GM23338 (cell line): ENCODE results near the gene CNNM4. TPM values are rescaled to one million over a fixed set of nuclear protein-coding genes. Genes with fewer than 3 reads are reported as not detected.

Source experiments
- ATAC-seq: fragments of 200-7000 bp; cut with Tn5 transposase; 3 replicates; pipeline ENCODE4 v1.9.1; 2020
- DNase-seq: peaks from one replicate; pipeline ENCODE4 v3.0.0-alpha.2; 2015; ENCODE audit warnings: low spot score
- H2AFZ ChIP-seq: fragments of 200-600 bp; sonication (generic); 2 replicates; pipeline ENCODE4 v1.8.0; 2016; ENCODE audit warnings: antibody characterized with exemption, mild to moderate bottlenecking, moderate library complexity
- H3F3A ChIP-seq: fragments of 200-600 bp; sonication (generic); replicated peaks from 2 replicates; pipeline ENCODE4 v1.8.0; 2017; ENCODE audit warnings: antibody characterized with exemption, mixed run types, low read depth
- H3K27ac ChIP-seq: fragments of 200-600 bp; sonication (generic); 2 replicates; pipeline ENCODE4 v1.6.1; 2016; ENCODE audit warnings: low read depth
- H3K27me3 ChIP-seq: fragments of 200-600 bp; sonication (generic); 2 replicates; pipeline ENCODE4 v1.8.0; 2016; ENCODE audit warnings: mild to moderate bottlenecking, mixed run types, moderate library complexity; ENCODE audit not compliant: insufficient read depth
- H3K36me3 ChIP-seq: fragments of 200-600 bp; sonication (generic); 2 replicates; pipeline ENCODE4 v1.8.0; 2016; ENCODE audit warnings: mild to moderate bottlenecking; ENCODE audit not compliant: insufficient read depth
- H3K4me1 ChIP-seq: fragments of 200-600 bp; sonication (generic); 2 replicates; pipeline ENCODE4 v1.8.0; 2016; ENCODE audit warnings: mild to moderate bottlenecking, moderate library complexity; ENCODE audit not compliant: insufficient read depth
- H3K4me2 ChIP-seq: fragments of 200-600 bp; sonication (generic); 2 replicates; pipeline ENCODE4 v1.7.1; 2017; ENCODE audit warnings: mixed run types
- H3K4me3 ChIP-seq: fragments of 200-600 bp; sonication (generic); 2 replicates; pipeline ENCODE4 v1.6.1; 2016; ENCODE audit warnings: mixed run types
- H3K79me2 ChIP-seq: fragments of 200-600 bp; sonication (generic); replicated peaks from 2 replicates; pipeline ENCODE4 v1.8.0; 2017; ENCODE audit warnings: mild to moderate bottlenecking; ENCODE audit not compliant: insufficient read depth
- H3K9me2 ChIP-seq: fragments of 200-600 bp; sonication (generic); 2 replicates; pipeline ENCODE4 v1.8.0; 2017; ENCODE audit not compliant: insufficient read depth
- H4K20me1 ChIP-seq: fragments of 200-600 bp; sonication (generic); replicated peaks from 2 replicates; pipeline ENCODE4 v1.8.0; 2017; ENCODE audit warnings: mild to moderate bottlenecking; ENCODE audit not compliant: insufficient read depth
- H3K27ac Mint-ChIP-seq: 2 replicates; pipeline ENCODE4 v1.8.0; 2020; ENCODE audit warnings: inconsistent platforms, mild to moderate bottlenecking, moderate library complexity, mixed read lengths
- H3K27me3 Mint-ChIP-seq: 3 replicates; pipeline ENCODE4 v1.8.0; 2022; ENCODE audit warnings: low read depth, mild to moderate bottlenecking, moderate library complexity, mixed read lengths, inconsistent platforms; ENCODE audit not compliant: insufficient read depth, poor library complexity
- H3K36me3 Mint-ChIP-seq: 3 replicates; pipeline ENCODE4 v1.8.0; 2021; ENCODE audit warnings: low read depth, mild to moderate bottlenecking, inconsistent platforms, moderate library complexity, mixed read lengths
- H3K4me1 Mint-ChIP-seq: 3 replicates; pipeline ENCODE4 v1.8.0; 2020; ENCODE audit warnings: mild to moderate bottlenecking, inconsistent platforms, mixed read lengths
- H3K4me3 Mint-ChIP-seq: 3 replicates; pipeline ENCODE4 v1.8.0; 2021; ENCODE audit warnings: moderate library complexity, mild to moderate bottlenecking, inconsistent platforms, mixed read lengths
- H3K9me3 Mint-ChIP-seq: 3 replicates; pipeline ENCODE4 v1.8.0; 2020; ENCODE audit warnings: moderate library complexity, mild to moderate bottlenecking, inconsistent platforms, mixed read lengths
- CREB1 ChIP-seq: fragments of 250-450 bp; sonication (Bioruptor Pico); IDR thresholded peaks from 2 replicates; pipeline ENCODE4 v1.5.0; 2020; ENCODE audit warnings: low read depth, mild to moderate bottlenecking, moderate library complexity
- ETS1 ChIP-seq: IDR thresholded peaks from 2 replicates; pipeline ENCODE4 v1.6.1; 2016; ENCODE audit warnings: antibody characterized with exemption
- EZH2 ChIP-seq: fragments of 200-600 bp; sonication (generic); IDR thresholded peaks from one replicate; pipeline ENCODE4 v1.8.0; 2017; ENCODE audit warnings: antibody characterized with exemption, mild to moderate bottlenecking, low read depth; ENCODE audit not compliant: unreplicated experiment
- POLR2AphosphoS5 ChIP-seq: IDR thresholded peaks from 2 replicates; pipeline ENCODE4 v1.6.1; 2016; ENCODE audit warnings: antibody characterized with exemption, low read depth
- REST ChIP-seq: IDR thresholded peaks from one replicate; pipeline ENCODE4 v1.6.1; 2018; ENCODE audit warnings: antibody characterized with exemption; ENCODE audit not compliant: unreplicated experiment
- STAT1 ChIP-seq: IDR thresholded peaks from one replicate; pipeline ENCODE4 v1.6.1; 2016; ENCODE audit warnings: antibody characterized with exemption; ENCODE audit not compliant: unreplicated experiment
- ZNF114 ChIP-seq: fragments of 250-450 bp; sonication (Bioruptor Pico); IDR thresholded peaks from 2 replicates; pipeline ENCODE4 v1.5.0; 2020; ENCODE audit warnings: mild to moderate bottlenecking, moderate library complexity
- ZNF331 ChIP-seq: fragments of 250-450 bp; sonication (Bioruptor Pico); IDR thresholded peaks from 2 replicates; pipeline ENCODE4 v1.5.0; 2020; ENCODE audit warnings: low read depth, mild to moderate bottlenecking, moderate library complexity
- polyA plus RNA-seq: library from polyadenylated mRNA; unstranded; fragments of >200 nt; fragmentation: Nextera tagmentation; extraction: Ambion mirVana; gene quantifications from 2 replicates; pipeline ENCODE4 v1.2.1, GENCODE V29; 2016
- total RNA-seq: library from RNA; depleted of rRNA; stranded (reverse); fragments of >200 nt; shearing (Covaris generic); gene quantifications from 2 replicates; pipeline ENCODE4 v1.2.3, GENCODE V29; 2014
- TF ChIP-seq, protein P1 (sequence below), 2 experiments: fragments of 200-600 bp in 1 of 2; sonication (generic) in 1 of 2; conservative IDR thresholded peaks; 2 replicates each; pipeline versions ENCODE4 v1.5.1 to v1.6.1; 2016 to 2017; ENCODE audit warnings: antibody characterized with exemption in 2 of 2, low read depth in 2 of 2, mild to moderate bottlenecking in 2 of 2, moderate library complexity in 1 of 2

The CNNM4 gene
- total and polyA plus RNA-seq, 2 experiments from 2014 or later: 2.9 to 12.9 TPM

DNA sequence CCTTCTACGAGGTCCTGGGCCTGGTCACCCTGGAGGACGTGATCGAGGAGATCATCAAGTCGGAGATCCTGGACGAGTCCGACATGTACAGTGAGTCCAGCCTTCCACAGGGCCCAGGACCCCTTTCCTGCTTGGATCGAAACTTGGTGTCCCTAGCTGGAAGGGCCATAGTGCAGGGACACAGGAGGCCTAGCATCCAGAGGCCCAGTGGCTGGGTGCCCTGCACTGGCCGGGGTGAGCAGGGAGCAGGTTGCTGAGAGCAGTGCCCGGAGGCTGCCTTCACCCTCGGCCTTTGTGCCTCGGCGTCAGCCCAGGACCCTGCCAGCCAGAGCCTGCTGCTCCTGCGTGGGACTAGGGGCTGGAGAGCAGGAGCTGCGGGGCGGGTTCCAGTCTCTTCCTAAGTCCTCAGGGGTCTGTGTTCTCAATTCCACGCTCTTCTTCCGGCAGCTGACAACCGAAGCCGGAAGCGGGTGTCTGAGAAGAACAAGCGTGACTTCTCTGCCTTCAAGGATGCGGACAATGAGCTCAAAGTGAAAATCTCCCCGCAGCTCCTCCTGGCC is 36.4 kb downstream of the CNNM4 start:
- Histone ChIP-seq H3F3A (no peaks in the 10 kb centered on the region; the same call in 1 of the 2 replicates), H4K20me1 (no peaks in the 10 kb centered on the region; the same call in 1 of the 2 replicates), H3K36me3 (no peaks in the 10 kb centered on the region), H3K27me3 (no peaks in the 10 kb centered on the region), H3K27ac (no peak overlapping the region), H3K4me2 (no peak overlapping the region), H3K79me2 (no peaks in the 10 kb centered on the region), H3K9me2 (no peaks in the 10 kb centered on the region), H3K4me3 (no peak overlapping the region), H3K4me1 (no peaks in the 10 kb centered on the region), H2AFZ (no peak overlapping the region)
- no peaks in the 10 kb centered on the region for H3K36me3 Mint-ChIP-seq
- ATAC-seq (no peak), DNase-seq (no peak)
- H3K9me3 Mint-ChIP-seq: no peaks in the 10 kb centered on the region
- no peak for TF ChIP-seq POLR2AphosphoS5
- TF ChIP-seq REST: no peak
- TF ChIP-seq CREB1: no peak
- TF ChIP-seq EZH2: no peak
- no peak for TF ChIP-seq STAT1
- H3K4me3 Mint-ChIP-seq: no peak overlapping the region
- H3K27me3 Mint-ChIP-seq: peaks cover 10% of the 10 kb centered on the region
- H3K27ac Mint-ChIP-seq: no peak overlapping the region
- H3K4me1 Mint-ChIP-seq: peaks cover 5% of the 10 kb centered on the region; the same call in 2 of the 3 replicates

GRCh38 chr2:96798733-96799622 is 38.3 kb downstream of the CNNM4 start:
- no peak overlapping the region for H3K4me3 Mint-ChIP-seq
- Histone ChIP-seq H3K4me1 (no peaks in the 10 kb centered on the region), H3K36me3 (no peaks in the 10 kb centered on the region), H2AFZ (no peak overlapping the region), H3K79me2 (no peaks in the 10 kb centered on the region), H3K27ac (no peak overlapping the region), H3K27me3 (no peaks in the 10 kb centered on the region), H3K4me3 (no peak overlapping the region), H3F3A (no peaks in the 10 kb centered on the region; the same call in 1 of the 2 replicates), H3K9me2 (no peaks in the 10 kb centered on the region), H4K20me1 (no peaks in the 10 kb centered on the region), H3K4me2 (no peak overlapping the region)
- no peaks in the 10 kb centered on the region for H3K36me3 Mint-ChIP-seq
- no peak overlapping the region for H3K27ac Mint-ChIP-seq
- ATAC-seq: no peak
- no peak for DNase-seq
- H3K9me3 Mint-ChIP-seq: no peaks in the 10 kb centered on the region
- no peaks in the 10 kb centered on the region for H3K4me1 Mint-ChIP-seq
- H3K27me3 Mint-ChIP-seq: peaks cover 5% of the 10 kb centered on the region
- no peak for TF ChIP-seq CREB1
- no peak for TF ChIP-seq ZNF114 (CRISPR knock-in tag)
- TF ChIP-seq POLR2AphosphoS5: no peak
- no peak for TF ChIP-seq ZNF331 (CRISPR knock-in tag)
- TF ChIP-seq, protein P1, sequence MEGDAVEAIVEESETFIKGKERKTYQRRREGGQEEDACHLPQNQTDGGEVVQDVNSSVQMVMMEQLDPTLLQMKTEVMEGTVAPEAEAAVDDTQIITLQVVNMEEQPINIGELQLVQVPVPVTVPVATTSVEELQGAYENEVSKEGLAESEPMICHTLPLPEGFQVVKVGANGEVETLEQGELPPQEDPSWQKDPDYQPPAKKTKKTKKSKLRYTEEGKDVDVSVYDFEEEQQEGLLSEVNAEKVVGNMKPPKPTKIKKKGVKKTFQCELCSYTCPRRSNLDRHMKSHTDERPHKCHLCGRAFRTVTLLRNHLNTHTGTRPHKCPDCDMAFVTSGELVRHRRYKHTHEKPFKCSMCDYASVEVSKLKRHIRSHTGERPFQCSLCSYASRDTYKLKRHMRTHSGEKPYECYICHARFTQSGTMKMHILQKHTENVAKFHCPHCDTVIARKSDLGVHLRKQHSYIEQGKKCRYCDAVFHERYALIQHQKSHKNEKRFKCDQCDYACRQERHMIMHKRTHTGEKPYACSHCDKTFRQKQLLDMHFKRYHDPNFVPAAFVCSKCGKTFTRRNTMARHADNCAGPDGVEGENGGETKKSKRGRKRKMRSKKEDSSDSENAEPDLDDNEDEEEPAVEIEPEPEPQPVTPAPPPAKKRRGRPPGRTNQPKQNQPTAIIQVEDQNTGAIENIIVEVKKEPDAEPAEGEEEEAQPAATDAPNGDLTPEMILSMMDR (conservative IDR thresholded peaks at IDR 0.05; ENCODE audit: low read depth in 2 of 2): no peak
- TF ChIP-seq ETS1: no peak
